HG02943 (cell line): Measurements from ENCODE around the gene SP140.
"Not testable (repeated sequence)": the region's sequence is repeated elsewhere in the genome, so short reads cannot be mapped to it uniquely, and the experiment has no call there.

Source experiments
- ATAC-seq: cut with Tn5 transposase; IDR thresholded peaks from one replicate; pipeline ENCODE4 v1.9.1; 2021; ENCODE audit warnings: mild to moderate bottlenecking, low read depth, moderate library complexity; ENCODE audit not compliant: unreplicated experiment

The SP140 gene

GRCh38 chr2:230282936-230283335 lies 57.4 kb downstream of the SP140 start:
- no peak for ATAC-seq

GRCh38 chr2:230286048-230286447 lies 60.5 kb downstream of the SP140 start:
- no peak for ATAC-seq

GRCh38 chr2:230289311-230289710 lies 63.8 kb downstream of the SP140 start:
- ATAC-seq, result not testable (repeated sequence)

- ATAC-seq, result no peak
These were observed 69.7 kb downstream of the SP140 start for GRCh38 chr2:230295192-230295591.

- no peak for ATAC-seq
These were observed 71.4 kb downstream of the SP140 start for GRCh38 chr2:230296917-230297316.

- ATAC-seq, result no peak
These were observed 74.1 kb downstream of the SP140 start for GRCh38 chr2:230299618-230300017.

GRCh38 chr2:230305416-230306275 lies 80.1 kb downstream of the SP140 start:
- ATAC-seq, result no peak

- ATAC-seq, result no peak
These were observed 80.9 kb downstream of the SP140 start for GRCh38 chr2:230306474-230306873.

- no peak for ATAC-seq
These were observed 81.9 kb downstream of the SP140 start for GRCh38 chr2:230307485-230307884.

GRCh38 chr2:230308402-230309000 lies 83.0 kb downstream of the SP140 start:
- no peak for ATAC-seq

- ATAC-seq, result not testable (repeated sequence)
These were observed 85.3 kb downstream of the SP140 start for GRCh38 chr2:230310792-230311191.

GRCh38 chr2:230311634-230312033 lies 86.1 kb downstream of the SP140 start:
- ATAC-seq, result not testable (repeated sequence)

GRCh38 chr2:230312638-230313037 lies 87.1 kb downstream of the SP140 start:
- ATAC-seq, result no peak

- no peak for ATAC-seq
These were observed 91.8 kb downstream of the SP140 start for GRCh38 chr2:230317366-230317765.

- peak; percentile 41 for ATAC-seq
These were observed 92.9 kb downstream of the SP140 start for GRCh38 chr2:230318190-230319121.

- ATAC-seq, result peak; percentile 83
These were observed 93.8 kb downstream of the SP140 start for GRCh38 chr2:230319211-230319862.

GRCh38 chr2:230321031-230321430 lies 95.5 kb downstream of the SP140 start:
- ATAC-seq, result no peak

- no peak for ATAC-seq
These were observed 97.2 kb downstream of the SP140 start for GRCh38 chr2:230322561-230323384.

- ATAC-seq, result no peak
These were observed 98.0 kb downstream of the SP140 start for GRCh38 chr2:230323385-230324106.
